SK-N-SH treated with all-trans-retinoic acid at 6 μM for 48 hours (cell line): Measurements from ENCODE around the gene EXD2.

Experiments used
- ISL1 ChIP-seq: fragments of 250-450 bp; sonication (Bioruptor Pico); IDR thresholded peaks from 2 replicates; pipeline ENCODE4 v2.1.2; 2022; ENCODE audit warnings: mild to moderate bottlenecking, moderate library complexity
- TOX ChIP-seq: fragments of 250-450 bp; sonication (Bioruptor Pico); IDR thresholded peaks from 2 replicates; pipeline ENCODE4 v1.8.0; 2021; ENCODE audit warnings: mild to moderate bottlenecking, moderate library complexity, borderline replicate concordance
- ZNF70 ChIP-seq: fragments of 450-650 bp; formaldehyde crosslinking; IDR thresholded peaks from 2 replicates; pipeline ENCODE4 v1.5.0; 2020; ENCODE audit warnings: mild to moderate bottlenecking, moderate library complexity
- TF ChIP-seq, protein P1 (sequence below): fragments of 250-450 bp; sonication (Bioruptor Pico); IDR thresholded peaks from 2 replicates; pipeline ENCODE4 v1.8.0; 2021; ENCODE audit warnings: low read depth, mild to moderate bottlenecking, moderate library complexity, borderline replicate concordance
- TF ChIP-seq, protein P2 (sequence below): fragments of 250-450 bp; sonication (Bioruptor Pico); IDR thresholded peaks from 2 replicates; pipeline ENCODE4 v1.5.1; 2021; ENCODE audit warnings: mild to moderate bottlenecking, moderate library complexity

DNA sequence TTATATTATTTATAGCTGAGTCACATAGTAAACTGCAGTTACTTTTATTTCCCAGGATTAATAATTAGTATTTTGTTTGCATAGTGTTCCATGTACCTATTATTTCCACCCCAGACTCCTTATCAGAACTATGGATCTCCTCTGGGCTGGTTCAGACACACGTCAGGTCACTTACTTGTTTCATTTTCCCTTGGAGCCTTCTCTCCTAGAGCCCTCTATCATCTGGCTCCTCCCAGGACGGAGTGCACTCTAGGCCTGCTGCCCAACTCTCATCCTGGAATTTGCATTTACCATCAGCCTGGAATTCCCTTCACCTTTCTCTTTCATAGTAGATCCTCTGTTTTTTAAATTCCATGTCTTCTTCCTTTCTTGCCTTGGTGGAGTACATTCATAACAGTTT lies 40.2 kb downstream of the EXD2 start:
- TF ChIP-seq TOX (CRISPR knock-in tag) (no peak), ZNF70 (CRISPR knock-in tag) (no peak), ISL1 (CRISPR knock-in tag) (0 out of 2 replicates have a peak, but pooled peaks have one; percentile 31)
- TF ChIP-seq, protein P1, sequence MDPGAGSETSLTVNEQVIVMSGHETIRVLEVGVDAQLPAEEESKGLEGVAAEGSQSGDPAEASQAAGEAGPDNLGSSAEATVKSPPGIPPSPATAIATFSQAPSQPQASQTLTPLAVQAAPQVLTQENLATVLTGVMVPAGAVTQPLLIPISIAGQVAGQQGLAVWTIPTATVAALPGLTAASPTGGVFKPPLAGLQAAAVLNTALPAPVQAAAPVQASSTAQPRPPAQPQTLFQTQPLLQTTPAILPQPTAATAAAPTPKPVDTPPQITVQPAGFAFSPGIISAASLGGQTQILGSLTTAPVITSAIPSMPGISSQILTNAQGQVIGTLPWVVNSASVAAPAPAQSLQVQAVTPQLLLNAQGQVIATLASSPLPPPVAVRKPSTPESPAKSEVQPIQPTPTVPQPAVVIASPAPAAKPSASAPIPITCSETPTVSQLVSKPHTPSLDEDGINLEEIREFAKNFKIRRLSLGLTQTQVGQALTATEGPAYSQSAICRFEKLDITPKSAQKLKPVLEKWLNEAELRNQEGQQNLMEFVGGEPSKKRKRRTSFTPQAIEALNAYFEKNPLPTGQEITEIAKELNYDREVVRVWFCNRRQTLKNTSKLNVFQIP (CRISPR knock-in tag): no peak
- TF ChIP-seq, protein P2, sequence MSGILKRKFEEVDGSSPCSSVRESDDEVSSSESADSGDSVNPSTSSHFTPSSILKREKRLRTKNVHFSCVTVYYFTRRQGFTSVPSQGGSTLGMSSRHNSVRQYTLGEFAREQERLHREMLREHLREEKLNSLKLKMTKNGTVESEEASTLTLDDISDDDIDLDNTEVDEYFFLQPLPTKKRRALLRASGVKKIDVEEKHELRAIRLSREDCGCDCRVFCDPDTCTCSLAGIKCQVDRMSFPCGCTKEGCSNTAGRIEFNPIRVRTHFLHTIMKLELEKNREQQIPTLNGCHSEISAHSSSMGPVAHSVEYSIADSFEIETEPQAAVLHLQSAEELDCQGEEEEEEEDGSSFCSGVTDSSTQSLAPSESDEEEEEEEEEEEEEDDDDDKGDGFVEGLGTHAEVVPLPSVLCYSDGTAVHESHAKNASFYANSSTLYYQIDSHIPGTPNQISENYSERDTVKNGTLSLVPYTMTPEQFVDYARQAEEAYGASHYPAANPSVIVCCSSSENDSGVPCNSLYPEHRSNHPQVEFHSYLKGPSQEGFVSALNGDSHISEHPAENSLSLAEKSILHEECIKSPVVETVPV (CRISPR knock-in tag): no peak
